DLD1 (cell line): Measurements from ENCODE around the gene MAPK8IP3.
"Not testable (repeated sequence)": the region's sequence is repeated elsewhere in the genome, so short reads cannot be mapped to it uniquely, and the experiment has no call there.

ENCODE experiments used
- in situ Hi-C: cut with HindIII; loops from 2 replicates; pipeline ENCODE4 v1.10.0; 2017; ENCODE audit warnings: low sequenced_read_pairs

Gene MAPK8IP3

GRCh38 chr16:1708083-1708767 is 2.2 kb downstream of the MAPK8IP3 start:
- in situ Hi-C loops: no loop called here

DNA sequence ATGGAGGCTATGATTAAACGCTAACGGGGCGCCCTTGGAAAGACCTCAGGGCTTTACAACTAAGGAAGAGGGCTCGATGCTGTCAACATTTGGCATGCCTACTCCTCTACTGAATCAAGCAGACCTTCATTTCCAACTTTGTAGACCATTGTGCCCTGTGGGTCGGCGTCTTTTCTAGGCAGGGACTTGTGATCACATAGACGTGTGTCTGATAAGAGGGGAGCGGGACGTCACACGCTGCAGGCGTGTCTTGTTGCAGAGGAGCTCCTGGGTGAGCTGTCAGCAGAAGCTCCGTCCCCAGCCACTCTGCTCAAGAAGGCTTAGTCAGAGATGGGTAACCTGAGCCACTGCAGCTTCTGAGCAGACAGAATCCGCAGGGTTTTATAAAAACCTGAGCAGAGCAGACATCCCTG is 2.8 kb downstream of the MAPK8IP3 start:
- in situ Hi-C loops: no loop called here

DNA sequence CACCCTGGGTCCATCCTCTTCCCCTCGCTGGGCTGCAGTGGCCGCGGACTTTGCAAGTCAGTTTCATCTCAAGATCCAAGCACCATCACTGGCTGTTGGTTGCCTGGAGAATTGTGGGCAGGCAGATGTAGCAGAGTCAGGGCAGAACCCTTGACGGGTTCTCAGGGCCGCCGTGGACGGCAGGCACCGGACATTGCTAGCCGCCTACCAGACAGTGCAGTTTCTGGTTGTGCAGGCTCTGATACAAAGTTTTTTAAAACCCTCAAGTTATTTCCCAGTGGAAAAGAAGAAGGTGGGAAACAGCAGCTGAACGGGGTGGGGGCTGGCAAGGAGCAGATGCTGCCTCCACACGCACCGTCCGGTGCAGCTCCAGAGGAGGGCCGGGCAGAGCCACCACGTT is 3.4 kb downstream of the MAPK8IP3 start:
- in situ Hi-C loops: no loop called here

DNA sequence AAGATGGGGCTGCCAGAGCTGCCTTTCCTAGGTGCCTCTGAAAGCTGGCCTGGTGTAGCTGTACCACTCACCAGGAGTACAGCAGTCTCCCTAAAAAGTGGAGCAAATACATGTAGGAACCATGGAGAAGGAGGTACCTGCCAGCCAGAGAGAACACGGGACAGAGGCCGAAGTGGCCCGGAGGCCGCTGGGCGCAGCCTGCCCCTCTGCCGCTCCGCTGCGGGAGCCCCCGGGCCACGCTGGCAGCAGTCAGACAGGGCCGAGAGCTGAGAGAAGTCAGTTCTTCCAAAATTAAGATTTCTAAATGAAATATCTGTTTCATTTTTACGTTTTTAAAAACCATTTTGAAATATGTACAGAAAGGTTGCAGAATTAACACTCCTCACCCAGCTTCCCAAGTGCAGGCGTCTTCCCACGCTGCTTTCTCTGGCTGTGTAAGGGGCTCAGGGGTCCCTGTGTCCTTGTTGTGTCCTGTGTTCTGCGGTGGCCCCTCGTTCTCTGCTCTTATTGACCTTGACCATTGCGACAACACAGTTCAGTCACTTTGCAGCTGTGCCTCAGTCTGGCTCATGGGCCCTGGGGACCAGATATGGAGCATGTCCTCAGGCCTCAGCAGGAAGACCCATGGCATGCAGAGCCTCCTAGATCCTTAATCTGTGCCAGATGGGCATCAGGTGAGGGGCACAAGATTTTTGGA is 5.0 kb downstream of the MAPK8IP3 start:
- in situ Hi-C loops: no loop called here

- in situ Hi-C loops: no loop called here
Observed at GRCh38 chr16:1712791-1713261, 6.8 kb downstream of the MAPK8IP3 start.

DNA sequence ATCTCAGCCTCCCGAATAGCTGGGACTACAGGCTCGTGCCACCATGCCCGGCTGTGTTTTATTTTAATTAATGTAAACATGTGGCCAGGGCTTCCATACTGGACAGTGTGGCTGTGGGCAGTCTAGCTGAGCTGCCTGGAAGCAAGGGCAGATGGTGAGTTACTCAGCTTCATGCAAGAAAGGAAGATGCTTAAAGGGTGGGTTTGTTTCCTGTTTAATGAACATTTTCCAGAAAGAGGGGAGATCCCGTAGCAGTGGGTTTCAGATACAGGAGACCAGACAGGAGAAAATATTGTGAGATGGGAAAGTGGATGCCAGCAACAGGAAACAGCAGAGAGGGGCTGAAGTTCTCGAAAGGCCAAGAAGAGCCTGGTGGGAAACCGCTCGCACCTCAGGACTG is 7.3 kb downstream of the MAPK8IP3 start:
- in situ Hi-C loops: no loop called here

- in situ Hi-C loops: no loop called here
Observed at GRCh38 chr16:1713933-1714332, 7.9 kb downstream of the MAPK8IP3 start.

- in situ Hi-C loops: no loop called here
Observed at GRCh38 chr16:1715220-1715619, 9.2 kb downstream of the MAPK8IP3 start.

GRCh38 chr16:1718236-1718635 is 12.2 kb downstream of the MAPK8IP3 start:
- in situ Hi-C loops: not testable (repeated sequence)

DNA sequence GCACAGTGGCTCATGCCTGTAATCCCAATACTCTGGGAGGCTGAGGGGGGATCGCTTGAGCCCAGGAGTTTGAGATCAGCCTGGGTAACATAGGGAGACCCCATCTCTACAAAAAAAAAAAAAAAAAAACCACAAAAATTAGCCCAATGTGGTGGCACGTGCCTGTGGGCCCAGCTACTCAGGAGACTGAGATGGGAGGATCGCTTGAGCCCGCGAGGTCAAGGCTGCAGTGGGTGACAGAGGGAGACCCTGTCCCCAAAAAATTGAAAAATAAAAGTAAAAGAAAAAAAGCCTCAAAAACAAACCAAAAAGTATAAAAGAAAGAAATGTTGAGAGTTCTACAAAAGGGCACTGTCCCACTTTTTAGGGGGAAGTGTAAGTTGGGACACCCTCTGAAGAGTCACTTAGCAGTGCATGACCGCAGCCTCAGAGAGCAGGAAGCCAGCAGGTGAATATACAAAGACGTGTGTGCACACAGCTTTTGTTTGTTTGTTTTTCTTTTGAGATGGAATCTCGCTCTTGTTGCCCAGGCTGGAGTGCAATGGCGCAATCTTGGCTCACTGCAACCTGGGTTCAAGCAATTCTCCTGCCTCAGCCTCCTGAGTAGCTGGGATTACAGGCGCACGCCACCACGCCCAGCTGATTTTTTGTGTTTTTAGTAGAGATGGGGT is 13.7 kb downstream of the MAPK8IP3 start:
- in situ Hi-C loops: not testable (repeated sequence)

GRCh38 chr16:1721372-1721771 is 15.4 kb downstream of the MAPK8IP3 start:
- in situ Hi-C loops: no loop called here

DNA sequence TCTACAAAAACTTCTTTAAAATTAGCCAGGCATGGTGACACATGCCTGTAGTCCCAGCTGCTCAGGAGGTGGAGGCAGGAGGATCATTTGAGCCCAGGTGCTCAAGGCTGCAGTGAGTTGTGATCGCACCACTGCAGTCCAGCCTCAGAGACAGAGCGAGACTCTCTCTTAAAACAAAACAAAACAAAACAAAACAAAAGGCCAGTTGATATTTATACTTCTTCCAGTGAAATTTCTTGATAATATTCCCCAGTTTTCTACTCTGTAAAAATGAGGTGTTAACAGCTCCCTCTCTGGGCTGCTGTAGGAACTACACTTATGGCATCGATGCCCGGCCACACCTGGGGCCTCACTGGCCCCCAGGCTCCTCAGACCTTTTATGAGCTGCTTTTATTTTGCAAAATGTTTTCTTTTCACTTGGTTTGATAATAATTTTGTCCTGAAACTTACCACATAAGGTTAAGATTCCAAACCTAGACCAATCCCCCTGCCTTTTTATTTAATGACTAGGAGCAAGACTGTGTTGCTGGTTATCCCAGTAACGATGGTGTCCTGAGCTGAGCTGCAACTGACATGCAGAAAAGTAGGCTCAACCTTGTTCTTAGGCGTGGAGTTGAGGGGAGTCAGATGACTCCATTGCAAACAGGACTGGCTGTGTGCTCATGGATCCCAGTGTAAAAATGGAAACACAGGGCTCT is 17.6 kb downstream of the MAPK8IP3 start:
- in situ Hi-C loops: no loop called here

- in situ Hi-C loops: no loop called here
Observed at GRCh38 chr16:1724491-1724890, 18.5 kb downstream of the MAPK8IP3 start.

DNA sequence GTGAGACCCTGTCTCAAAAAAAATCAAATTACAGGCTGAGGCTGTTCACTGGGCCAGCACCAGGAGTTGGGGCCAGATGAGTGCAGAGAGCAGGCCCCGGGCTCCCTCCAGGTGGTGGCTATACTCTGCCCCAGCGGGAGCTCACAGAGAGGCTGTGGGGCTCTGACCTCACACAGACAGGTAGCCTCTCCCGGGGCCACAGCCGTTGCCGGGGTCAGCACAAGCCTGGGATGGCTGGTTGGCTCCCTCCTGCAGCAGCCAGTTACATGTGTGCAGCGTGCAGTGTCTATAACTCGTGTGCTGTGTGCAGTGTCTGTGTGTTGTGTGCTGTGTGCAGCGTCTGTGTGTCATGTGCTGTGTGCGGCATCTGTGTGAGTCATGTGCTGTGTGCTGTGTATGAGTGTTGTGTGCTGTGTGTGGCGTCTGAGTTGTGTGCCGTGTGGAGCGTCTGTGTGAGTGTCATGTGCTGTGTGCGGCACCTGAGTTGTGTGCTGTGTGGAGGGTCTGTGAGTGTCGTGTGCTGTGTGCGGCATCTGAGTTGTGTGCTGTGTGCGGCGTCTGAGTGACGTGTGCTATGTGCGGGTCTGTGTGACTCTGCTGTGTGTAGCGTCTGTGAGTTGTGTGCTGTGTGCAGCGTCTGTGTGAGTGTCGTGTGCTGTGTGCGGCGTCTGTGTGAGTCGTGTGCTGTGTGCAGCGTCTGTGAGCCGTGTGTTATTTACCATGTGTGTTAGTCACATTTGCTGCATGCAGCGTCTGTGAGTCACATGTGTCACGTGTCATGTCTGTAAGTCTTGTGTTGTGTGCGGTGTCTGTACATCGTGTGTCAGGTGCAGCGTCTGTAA is 20.9 kb downstream of the MAPK8IP3 start:
- in situ Hi-C loops: no loop called here

DNA sequence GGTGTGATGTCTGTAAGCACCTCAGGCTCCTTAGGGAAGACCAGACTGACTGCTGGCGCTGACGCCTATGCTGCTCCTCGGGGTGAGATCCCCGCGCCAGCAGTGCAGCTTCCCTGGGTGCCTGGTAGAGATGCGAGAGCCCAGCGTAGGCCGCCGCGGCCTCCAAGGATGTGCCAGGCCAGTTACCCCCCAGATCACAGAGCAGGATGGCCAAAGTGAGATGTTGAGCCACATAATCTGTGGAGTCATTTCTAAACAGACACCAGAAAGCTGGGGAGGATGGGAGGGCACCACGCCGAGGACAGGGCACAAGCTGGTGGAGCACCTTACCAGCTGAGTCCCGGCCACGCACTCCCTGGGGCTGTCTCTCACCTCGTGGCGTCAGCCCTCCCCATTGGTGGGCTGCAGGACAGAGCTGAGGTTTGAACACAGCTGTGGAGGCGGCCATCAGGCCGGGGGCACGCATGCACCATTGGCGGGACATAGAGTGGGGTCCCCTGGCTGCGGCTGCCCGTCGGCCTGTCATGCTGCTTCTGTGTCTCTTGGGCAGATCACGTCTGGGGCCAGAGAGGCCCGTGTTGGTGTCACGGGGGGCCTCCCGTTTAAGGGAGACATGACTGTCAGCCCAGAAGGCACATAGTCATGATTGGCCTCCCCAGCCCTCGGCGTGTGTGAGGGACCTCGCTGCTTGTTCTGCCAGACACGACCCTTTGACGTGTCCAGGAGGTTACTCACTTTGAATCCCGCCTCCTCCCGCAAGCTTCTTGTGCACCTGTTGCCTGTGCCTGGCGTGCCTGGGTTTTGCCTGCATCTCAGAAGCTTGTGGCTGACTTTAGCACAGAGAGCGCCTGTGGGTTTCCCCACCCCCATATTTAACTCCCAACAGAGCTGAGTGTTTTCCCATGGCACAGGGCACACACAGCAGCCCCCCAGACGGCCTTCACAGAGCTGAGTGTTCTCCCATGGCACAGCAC is 21.9 kb downstream of the MAPK8IP3 start:
- in situ Hi-C loops: no loop called here

GRCh38 chr16:1729026-1729425 is 23.0 kb downstream of the MAPK8IP3 start:
- in situ Hi-C loops: no loop called here

DNA sequence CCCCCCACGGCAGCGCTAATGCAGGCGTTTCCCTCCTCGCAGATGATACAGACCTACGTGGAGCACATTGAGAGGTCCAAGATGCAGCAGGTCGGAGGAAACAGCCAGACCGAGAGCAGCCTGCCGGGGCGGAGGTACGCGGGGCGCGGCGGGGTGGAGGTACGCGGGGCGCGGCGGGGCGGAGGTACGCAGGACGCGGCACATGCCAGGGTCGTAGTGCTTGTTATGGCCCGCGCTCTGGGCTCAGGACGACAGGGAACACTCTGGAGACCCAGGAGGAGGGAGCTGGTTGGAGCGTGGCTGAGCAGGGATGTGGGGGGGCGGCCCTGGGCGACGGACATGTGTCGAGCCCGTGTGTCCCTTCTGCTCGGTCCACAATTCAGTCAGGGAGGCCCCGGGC is 23.4 kb downstream of the MAPK8IP3 start:
- in situ Hi-C loops: no loop called here

- in situ Hi-C loops: no loop called here
Observed at GRCh38 chr16:1731073-1731472, 25.1 kb downstream of the MAPK8IP3 start.

DNA sequence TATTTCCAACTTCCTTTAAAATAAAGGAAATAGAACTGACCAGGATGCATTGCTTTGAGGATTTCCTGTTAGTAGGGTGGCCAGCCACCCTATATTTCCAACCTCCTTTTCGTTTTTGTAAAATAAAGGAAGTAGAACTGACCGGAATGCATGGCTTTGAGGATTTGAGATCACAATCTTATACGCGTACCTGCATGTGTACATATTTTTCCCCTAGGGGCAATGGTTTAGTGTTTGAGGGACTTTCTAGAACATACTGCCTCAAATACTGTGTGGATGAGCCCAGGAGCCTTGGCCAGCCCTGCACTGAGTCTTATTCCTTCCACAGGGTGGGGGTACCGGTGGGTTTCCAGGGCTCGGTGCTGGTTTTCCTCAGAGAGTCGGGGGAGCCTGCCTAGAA is 25.6 kb downstream of the MAPK8IP3 start:
- in situ Hi-C loops: no loop called here
